Tibial nerve (tissue), 4 donors: Measurements from ENCODE around the gene PRDX3. TPM values are rescaled to one million over a fixed set of nuclear protein-coding genes. Genes with fewer than 3 reads are reported as not detected.

Experiments
- DNase-seq, 2 donors: peaks; one replicate each; pipeline ENCODE4 v3.0.0-alpha.2; 2019; ENCODE audit warnings: low spot score in 2 of 2
- H3K27ac ChIP-seq, 4 donors: fragments of 200-600 bp; sonication (generic) in 3 of 4; one replicate each; pipeline ENCODE4 v1.5.1; 2017 to 2019; ENCODE audit warnings: mild to moderate bottlenecking in 1 of 4
- H3K27me3 ChIP-seq, 2 donors: fragments of 200-600 bp; sonication (generic) in 1 of 2; one replicate each; pipeline versions ENCODE4 v1.5.1 to v1.6.0; 2017 to 2019
- H3K36me3 ChIP-seq, 3 donors: fragments of 200-600 bp; sonication (generic); one replicate each; pipeline ENCODE4 v1.5.1; 2018 to 2019
- H3K4me1 ChIP-seq, 4 donors: fragments of 200-600 bp; sonication (generic) in 3 of 4; one replicate each; pipeline ENCODE4 v1.5.1; 2017 to 2019
- H3K4me3 ChIP-seq, 4 donors: fragments of 200-600 bp; sonication (generic) in 3 of 4; one replicate each; pipeline ENCODE4 v1.5.1; 2017 to 2019; ENCODE audit warnings: mild to moderate bottlenecking in 1 of 4, moderate library complexity in 1 of 4
- H3K9me3 ChIP-seq, 4 donors: fragments of 200-600 bp; sonication (generic) in 3 of 4; one replicate each; pipeline ENCODE4 v1.5.1; 2017 to 2019
- CTCF ChIP-seq, 5 experiments: fragments of 200-600 bp in 3 of 5; fragments of 450-650 bp in 2 of 5; sonication (generic) in 3 of 5; IDR thresholded peaks; one replicate each; pipeline ENCODE4 v1.5.1; 2016 to 2019; ENCODE audit warnings: antibody characterized with exemption in 5 of 5, mild to moderate bottlenecking in 3 of 5, moderate library complexity in 2 of 5
- EP300 ChIP-seq, 2 donors: sonication (generic); formaldehyde crosslinking; IDR thresholded peaks; one replicate each; pipeline ENCODE4 v1.6.1; 2017; ENCODE audit warnings: antibody characterized with exemption in 2 of 2, mild to moderate bottlenecking in 1 of 2
- POLR2A ChIP-seq, 2 donors: fragments of 450-650 bp; IDR thresholded peaks; one replicate each; pipeline ENCODE4 v1.6.1; 2017; ENCODE audit warnings: antibody characterized with exemption in 2 of 2, mild to moderate bottlenecking in 2 of 2, moderate library complexity in 2 of 2
- WGBS, 2 donors: methylation state at CpG; one replicate each; pipeline ENCODE4 v1.1.5; 2018; 5-methylcytosine and 5-hydroxymethylcytosine counted together
- total RNA-seq, 4 donors: library from RNA; depleted of rRNA; stranded (reverse); fragments of >200 nt; gene quantifications; one replicate each; pipeline ENCODE4 v1.1.0, GENCODE V29; 2016

Gene PRDX3
- total RNA-seq, 4 donors from 2014 or later = 79.5 to 93.3 (median 84.2) TPM

GRCh38 chr10:119177708-119178371 lies 772 bp downstream of the PRDX3 start:
- H3K27me3 ChIP-seq = no peaks in the 10 kb centered on the region
- DNase-seq = no peak
- H3K36me3 ChIP-seq = peaks cover 0 to 27% (median 2%) of the 10 kb centered on the region in 3 donors
- peak overlapping the region; percentile 59 to 82 (median 66) for H3K4me3 ChIP-seq
- peaks cover 0 to 33% (median 14%) of the 10 kb centered on the region in 4 donors for H3K4me1 ChIP-seq
- no peak for TF ChIP-seq POLR2A (IDR thresholded peaks at IDR 0.05)
- TF ChIP-seq CTCF (IDR thresholded peaks at IDR 0.05) = no peak
- TF ChIP-seq EP300 (IDR thresholded peaks at IDR 0.05) = no peak
- WGBS, 2 donors = 22% methylated on average over 21 of the region's 21 CpGs
- no peaks in the 10 kb centered on the region for H3K9me3 ChIP-seq
- peak overlapping the region; percentile 83 to 97 (median 92) for H3K27ac ChIP-seq

- Histone ChIP-seq H3K27me3 (no peaks in the 10 kb centered on the region), H3K4me1 (peaks cover 0 to 33% (median 14%) of the 10 kb centered on the region in 4 donors), H3K36me3 (peaks cover 12 to 44% (median 12%) of the 10 kb centered on the region in 3 donors), H3K9me3 (no peaks in the 10 kb centered on the region), H3K4me3 (no peak overlapping the region), H3K27ac (no peak overlapping the region)
- TF ChIP-seq POLR2A (IDR thresholded peaks at IDR 0.05) (no peak), EP300 (IDR thresholded peaks at IDR 0.05) (no peak), CTCF (IDR thresholded peaks at IDR 0.05) (no peak)
- WGBS, 2 donors = 90 to 91% methylated on average over 6 of the region's 6 CpGs
- no peak for DNase-seq
Observed at GRCh38 chr10:119176166-119176565, 2.4 kb downstream of the PRDX3 start.

- no peak for TF ChIP-seq CTCF (IDR thresholded peaks at IDR 0.05)
- TF ChIP-seq POLR2A (IDR thresholded peaks at IDR 0.05) = no peak
- TF ChIP-seq EP300 (IDR thresholded peaks at IDR 0.05) = no peak
- no peaks in the 10 kb centered on the region for H3K9me3 ChIP-seq
- no peak overlapping the region for H3K4me3 ChIP-seq
- no peak overlapping the region for H3K27ac ChIP-seq
- H3K4me1 ChIP-seq = peaks cover 0 to 29% (median 11%) of the 10 kb centered on the region in 4 donors
- H3K27me3 ChIP-seq = no peaks in the 10 kb centered on the region
- WGBS, 2 donors = 76 to 78% methylated on average over 2 of the region's 2 CpGs
- no peak for DNase-seq
- H3K36me3 ChIP-seq = peaks cover 12 to 64% (median 13%) of the 10 kb centered on the region in 3 donors
Observed at GRCh38 chr10:119174109-119174508, 4.5 kb downstream of the PRDX3 start.

GRCh38 chr10:119167041-119167440 lies 11.6 kb downstream of the PRDX3 start:
- no peak for DNase-seq

More at GRCh38 chr10:119167041-119167440, 11.6 kb downstream of the PRDX3 start:
- TF ChIP-seq EP300 (IDR thresholded peaks at IDR 0.05) (no peak), CTCF (IDR thresholded peaks at IDR 0.05) (no peak), POLR2A (IDR thresholded peaks at IDR 0.05) (no peak)
- Histone ChIP-seq H3K9me3 (no peaks in the 10 kb centered on the region), H3K4me1 (peaks cover 0 to 23% (median 9%) of the 10 kb centered on the region in 4 donors), H3K36me3 (peaks cover 6 to 47% (median 16%) of the 10 kb centered on the region in 3 donors), H3K4me3 (no peak overlapping the region), H3K27me3 (no peaks in the 10 kb centered on the region), H3K27ac (peak overlapping the region in 2 of 4 donors; percentile 93 to 98)
- 73 to 76% methylated on average over 8 of the region's 8 CpGs for WGBS, 2 donors
